Measurements from ENCODE around the gene KLHL29. TPM values are rescaled to one million over a fixed set of nuclear protein-coding genes. Genes with fewer than 3 reads are reported as not detected.

The KLHL29 gene
- total RNA-seq, 2 donors from 2014 or later: 2.0 to 4.2 TPM

DNA sequence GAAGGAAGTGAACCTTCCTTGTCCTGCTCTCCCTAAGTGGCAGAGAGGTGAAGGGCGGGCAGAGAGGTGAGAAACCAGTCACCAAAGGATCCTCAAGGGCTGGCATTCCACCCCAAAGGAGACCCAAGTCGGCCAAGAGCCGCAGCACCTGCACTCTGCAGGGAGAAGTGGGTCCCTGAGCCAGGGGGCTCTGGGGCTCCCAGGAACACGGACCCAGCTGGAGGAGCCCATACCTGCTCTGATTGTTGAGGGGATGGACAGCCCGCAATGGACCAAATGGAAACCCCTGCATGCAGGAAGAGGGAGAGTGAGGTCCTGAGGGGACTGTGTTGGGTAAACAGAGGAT, 308.6 kb downstream of the KLHL29 start:
- DNase-seq (ENCODE audit: low spot score): no peak
- peaks cover 10% of the 10 kb centered on the region for H3K36me3 ChIP-seq
- no peaks in the 10 kb centered on the region for H3K4me1 ChIP-seq
- TF ChIP-seq, protein P1, sequence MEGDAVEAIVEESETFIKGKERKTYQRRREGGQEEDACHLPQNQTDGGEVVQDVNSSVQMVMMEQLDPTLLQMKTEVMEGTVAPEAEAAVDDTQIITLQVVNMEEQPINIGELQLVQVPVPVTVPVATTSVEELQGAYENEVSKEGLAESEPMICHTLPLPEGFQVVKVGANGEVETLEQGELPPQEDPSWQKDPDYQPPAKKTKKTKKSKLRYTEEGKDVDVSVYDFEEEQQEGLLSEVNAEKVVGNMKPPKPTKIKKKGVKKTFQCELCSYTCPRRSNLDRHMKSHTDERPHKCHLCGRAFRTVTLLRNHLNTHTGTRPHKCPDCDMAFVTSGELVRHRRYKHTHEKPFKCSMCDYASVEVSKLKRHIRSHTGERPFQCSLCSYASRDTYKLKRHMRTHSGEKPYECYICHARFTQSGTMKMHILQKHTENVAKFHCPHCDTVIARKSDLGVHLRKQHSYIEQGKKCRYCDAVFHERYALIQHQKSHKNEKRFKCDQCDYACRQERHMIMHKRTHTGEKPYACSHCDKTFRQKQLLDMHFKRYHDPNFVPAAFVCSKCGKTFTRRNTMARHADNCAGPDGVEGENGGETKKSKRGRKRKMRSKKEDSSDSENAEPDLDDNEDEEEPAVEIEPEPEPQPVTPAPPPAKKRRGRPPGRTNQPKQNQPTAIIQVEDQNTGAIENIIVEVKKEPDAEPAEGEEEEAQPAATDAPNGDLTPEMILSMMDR (IDR thresholded peaks at IDR 0.05): no peak
- H3K27me3 ChIP-seq: no peaks in the 10 kb centered on the region
- H3K27ac ChIP-seq: no peak overlapping the region
- H3K9me3 ChIP-seq: no peaks in the 10 kb centered on the region
- H3K4me3 ChIP-seq: no peak overlapping the region

DNA sequence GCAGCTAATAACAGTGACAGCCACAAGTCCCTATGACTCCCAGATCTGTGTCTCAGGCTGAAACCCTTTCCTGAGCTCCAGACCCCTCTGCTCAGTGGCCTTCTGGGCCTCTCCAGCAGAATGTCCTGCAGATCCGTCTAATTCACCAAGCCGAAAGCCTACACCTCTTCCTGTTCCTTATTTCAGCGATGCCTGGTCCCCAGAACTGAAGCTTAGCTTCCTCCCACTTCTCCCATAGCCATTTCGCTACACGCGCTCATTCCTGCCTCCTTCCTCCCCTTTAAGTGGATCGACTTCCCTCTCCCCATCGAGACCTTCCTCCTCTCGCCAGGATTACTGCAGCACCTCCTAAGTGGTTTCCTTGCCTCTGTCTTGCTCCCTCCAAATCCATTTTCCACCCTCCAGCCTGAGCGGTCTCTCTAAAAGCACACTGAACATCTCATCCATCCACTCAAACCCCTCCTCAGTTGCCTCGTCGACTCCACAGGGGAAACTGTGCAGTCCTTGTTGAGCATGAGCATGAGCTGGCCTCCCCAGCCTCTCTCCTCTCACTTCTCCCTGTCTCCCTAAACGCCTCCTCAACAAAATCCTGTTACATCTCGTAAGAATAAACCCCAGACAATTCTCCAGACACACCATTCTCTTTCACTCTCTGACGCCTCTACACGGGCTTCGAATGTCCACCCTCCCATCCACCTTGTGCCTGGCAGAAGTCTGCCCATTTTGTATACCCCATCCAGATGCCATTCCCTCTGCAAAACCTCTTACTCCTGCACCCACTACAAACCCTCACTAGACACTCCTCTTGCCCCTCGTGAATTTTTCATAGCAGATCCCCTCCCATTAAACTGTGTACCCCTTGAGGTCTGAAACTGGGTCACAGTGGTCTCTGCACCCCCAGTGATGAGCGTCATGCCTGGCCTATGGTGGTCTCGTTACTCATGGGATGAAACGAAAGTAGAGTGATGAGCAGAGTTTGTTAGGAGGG, 309.4 kb downstream of the KLHL29 start:
- TF ChIP-seq, protein P1 (IDR thresholded peaks at IDR 0.05): no peak
- Histone ChIP-seq H3K4me1 (no peaks in the 10 kb centered on the region), H3K27me3 (no peaks in the 10 kb centered on the region), H3K9me3 (no peaks in the 10 kb centered on the region), H3K4me3 (no peak overlapping the region), H3K27ac (no peak overlapping the region), H3K36me3 (peaks cover 10% of the 10 kb centered on the region)
- DNase-seq (ENCODE audit: low spot score): no peak

DNA sequence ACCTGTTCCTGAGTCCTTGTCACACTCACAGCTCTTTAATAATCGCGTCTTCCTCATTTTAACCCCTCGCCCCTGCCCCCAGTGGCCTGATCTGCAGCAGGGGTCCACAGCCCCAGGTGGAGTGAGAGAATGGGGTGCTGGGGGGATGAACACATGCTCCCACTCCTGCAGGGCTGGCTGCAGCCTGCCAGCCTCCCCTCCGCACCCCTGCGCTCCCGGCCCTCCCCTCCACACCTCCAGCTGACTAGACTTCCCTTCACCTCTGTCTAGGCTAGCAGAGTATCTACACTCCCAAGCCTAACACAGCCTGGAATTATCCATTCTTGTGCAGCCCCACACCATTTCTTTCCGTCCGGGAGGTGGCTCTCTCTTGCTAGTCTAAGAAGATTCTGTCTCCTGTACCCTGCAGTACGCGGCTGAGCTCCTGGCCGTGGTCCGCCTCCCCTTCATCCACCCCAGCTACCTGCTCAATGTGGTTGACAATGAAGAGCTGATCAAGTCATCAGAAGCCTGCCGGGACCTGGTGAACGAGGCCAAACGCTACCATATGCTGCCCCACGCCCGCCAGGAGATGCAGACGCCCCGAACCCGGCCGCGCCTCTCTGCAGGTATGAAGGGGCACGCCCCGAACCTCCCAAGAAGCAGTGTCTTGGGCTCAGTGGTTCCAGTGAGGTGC, 310.4 kb downstream of the KLHL29 start:
- TF ChIP-seq, protein P1 (IDR thresholded peaks at IDR 0.05): no peak
- Histone ChIP-seq H3K4me1 (no peaks in the 10 kb centered on the region), H3K4me3 (no peak overlapping the region), H3K9me3 (no peaks in the 10 kb centered on the region), H3K27ac (no peak overlapping the region), H3K36me3 (peaks cover 10% of the 10 kb centered on the region), H3K27me3 (no peaks in the 10 kb centered on the region)
- no peak for DNase-seq (ENCODE audit: low spot score)

DNA sequence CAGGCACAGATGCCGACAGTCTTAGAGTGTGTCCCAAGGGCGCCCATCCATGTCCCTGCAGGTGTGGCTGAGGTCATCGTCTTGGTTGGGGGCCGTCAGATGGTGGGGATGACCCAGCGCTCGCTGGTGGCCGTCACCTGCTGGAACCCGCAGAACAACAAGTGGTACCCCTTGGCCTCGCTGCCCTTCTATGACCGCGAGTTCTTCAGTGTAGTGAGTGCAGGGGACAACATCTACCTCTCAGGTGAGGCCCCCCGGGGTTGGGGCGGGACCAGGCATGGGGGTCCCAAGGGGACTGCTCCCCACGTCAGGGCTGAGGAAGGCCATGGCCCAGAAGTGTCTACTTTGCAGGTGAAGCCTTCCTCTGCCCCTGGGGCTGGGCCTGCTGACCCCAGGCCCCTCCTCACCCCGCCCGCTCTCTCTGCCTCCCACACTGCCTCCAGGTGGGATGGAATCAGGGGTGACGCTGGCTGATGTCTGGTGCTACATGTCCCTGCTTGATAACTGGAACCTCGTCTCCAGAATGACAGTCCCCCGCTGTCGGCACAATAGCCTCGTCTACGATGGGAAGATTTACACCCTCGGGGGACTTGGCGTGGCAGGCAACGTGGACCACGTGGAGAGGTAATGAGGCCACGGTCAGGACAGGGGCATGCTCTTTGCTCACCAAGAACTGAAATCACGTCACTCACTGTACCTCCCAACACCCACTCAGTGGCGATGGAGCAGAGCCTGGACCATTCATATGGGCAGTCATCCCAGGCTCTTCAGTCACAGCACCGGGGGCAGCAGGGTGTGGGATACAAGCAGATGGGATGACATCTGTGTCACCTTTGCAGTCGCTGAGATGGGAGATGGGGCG, 311.1 kb downstream of the KLHL29 start:
- Histone ChIP-seq H3K4me1 (no peaks in the 10 kb centered on the region), H3K27me3 (no peaks in the 10 kb centered on the region), H3K36me3 (peaks cover 10% of the 10 kb centered on the region), H3K9me3 (no peaks in the 10 kb centered on the region), H3K4me3 (no peak overlapping the region), H3K27ac (no peak overlapping the region)
- TF ChIP-seq, protein P1 (IDR thresholded peaks at IDR 0.05): no peak
- no peak for DNase-seq (ENCODE audit: low spot score)

DNA sequence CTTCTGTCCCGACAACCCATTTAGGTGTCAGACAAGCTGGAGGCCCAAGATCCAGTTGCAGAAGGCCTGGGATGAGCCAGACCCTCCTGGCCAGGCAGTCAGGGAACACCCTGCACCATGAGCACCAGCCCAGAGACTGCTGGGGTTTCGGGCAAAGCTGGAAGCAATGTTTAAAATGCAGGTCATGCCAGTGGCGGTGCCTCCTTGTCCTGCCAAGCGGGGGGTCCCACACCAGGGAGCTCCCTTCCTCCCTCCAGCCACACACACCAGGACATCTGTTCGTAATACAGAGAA, 311.7 kb downstream of the KLHL29 start:
- Histone ChIP-seq H3K4me3 (no peak overlapping the region), H3K36me3 (peaks cover 10% of the 10 kb centered on the region), H3K4me1 (no peaks in the 10 kb centered on the region), H3K9me3 (no peaks in the 10 kb centered on the region), H3K27ac (no peak overlapping the region), H3K27me3 (no peaks in the 10 kb centered on the region)
- no peak for DNase-seq (ENCODE audit: low spot score)
- TF ChIP-seq, protein P1 (IDR thresholded peaks at IDR 0.05): no peak
